Thoracic aorta (tissue), 2 donors: ENCODE measurements around the gene ANKRD36. TPM values are rescaled to one million over a fixed set of nuclear protein-coding genes. Genes with fewer than 3 reads are reported as not detected.
"Not testable (repeated sequence)": the region's sequence is repeated elsewhere in the genome, so short reads cannot be mapped to it uniquely, and the experiment has no call there.

Experiments
- ATAC-seq: fragments of 150-250 bp; one replicate; pipeline ENCODE4 v1.8.0; 2017; ENCODE audit warnings: low read depth; ENCODE audit not compliant: insufficient number of reproducible peaks, low FRiP score
- DNase-seq: peaks from one replicate; pipeline ENCODE4 v3.0.0-alpha.2; 2020; ENCODE audit warnings: low spot score
- H3K27ac ChIP-seq, 2 donors: fragments of 200-600 bp; sonication (generic); 1 replicate in 1 of 2; 2 replicates in 1 of 2; pipeline ENCODE4 v1.5.1; 2016; ENCODE audit warnings: mild to moderate bottlenecking in 2 of 2, moderate library complexity in 2 of 2
- H3K27me3 ChIP-seq: fragments of 200-600 bp; sonication (generic); replicated peaks from 2 replicates; pipeline ENCODE4 v1.6.0; 2016; ENCODE audit warnings: mild to moderate bottlenecking; ENCODE audit not compliant: insufficient read depth
- H3K36me3 ChIP-seq: fragments of 200-600 bp; sonication (generic); one replicate; pipeline ENCODE4 v1.5.1; 2016
- H3K4me1 ChIP-seq, 2 donors: fragments of 200-600 bp; sonication (generic); 1 replicate in 1 of 2; 2 replicates in 1 of 2; pipeline versions ENCODE4 v1.5.1 to v1.6.0; 2016; ENCODE audit warnings: low read depth in 2 of 2, mild to moderate bottlenecking in 1 of 2; ENCODE audit not compliant: control insufficient read depth in 1 of 2
- H3K4me3 ChIP-seq: fragments of 200-600 bp; sonication (generic); 2 replicates; pipeline ENCODE4 v1.5.1; 2016; ENCODE audit warnings: mild to moderate bottlenecking
- H3K9me3 ChIP-seq: fragments of 200-600 bp; sonication (generic); 2 replicates; pipeline ENCODE4 v1.5.1; 2016
- total RNA-seq, 2 donors: library from RNA; depleted of rRNA; stranded (reverse); fragments of >200 nt; gene quantifications; one replicate each; pipeline versions ENCODE4 v1.1.0 to v1.2.3, GENCODE V29; 2016
- TF ChIP-seq, protein P1 (sequence below): fragments of 200-600 bp; sonication (generic); IDR thresholded peaks from one replicate; pipeline ENCODE4 v1.5.1; 2019; ENCODE audit warnings: antibody characterized with exemption

The ANKRD36 gene
- total RNA-seq, 2 donors from 2014 or later = 48.5 to 54.3 TPM

- Histone ChIP-seq H3K36me3 (peaks cover under 1% of the 10 kb centered on the region), H3K4me1 (no peaks in the 10 kb centered on the region), H3K4me3 (no peak overlapping the region), H3K9me3 (no peaks in the 10 kb centered on the region), H3K27me3 (no peaks in the 10 kb centered on the region), H3K27ac (no peak overlapping the region)
- TF ChIP-seq, protein P1, sequence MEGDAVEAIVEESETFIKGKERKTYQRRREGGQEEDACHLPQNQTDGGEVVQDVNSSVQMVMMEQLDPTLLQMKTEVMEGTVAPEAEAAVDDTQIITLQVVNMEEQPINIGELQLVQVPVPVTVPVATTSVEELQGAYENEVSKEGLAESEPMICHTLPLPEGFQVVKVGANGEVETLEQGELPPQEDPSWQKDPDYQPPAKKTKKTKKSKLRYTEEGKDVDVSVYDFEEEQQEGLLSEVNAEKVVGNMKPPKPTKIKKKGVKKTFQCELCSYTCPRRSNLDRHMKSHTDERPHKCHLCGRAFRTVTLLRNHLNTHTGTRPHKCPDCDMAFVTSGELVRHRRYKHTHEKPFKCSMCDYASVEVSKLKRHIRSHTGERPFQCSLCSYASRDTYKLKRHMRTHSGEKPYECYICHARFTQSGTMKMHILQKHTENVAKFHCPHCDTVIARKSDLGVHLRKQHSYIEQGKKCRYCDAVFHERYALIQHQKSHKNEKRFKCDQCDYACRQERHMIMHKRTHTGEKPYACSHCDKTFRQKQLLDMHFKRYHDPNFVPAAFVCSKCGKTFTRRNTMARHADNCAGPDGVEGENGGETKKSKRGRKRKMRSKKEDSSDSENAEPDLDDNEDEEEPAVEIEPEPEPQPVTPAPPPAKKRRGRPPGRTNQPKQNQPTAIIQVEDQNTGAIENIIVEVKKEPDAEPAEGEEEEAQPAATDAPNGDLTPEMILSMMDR = no peak
- DNase-seq = no peak
- no peak for ATAC-seq
Measured at GRCh38 chr2:97210325-97210724, 97.4 kb downstream of the ANKRD36 start.

DNA sequence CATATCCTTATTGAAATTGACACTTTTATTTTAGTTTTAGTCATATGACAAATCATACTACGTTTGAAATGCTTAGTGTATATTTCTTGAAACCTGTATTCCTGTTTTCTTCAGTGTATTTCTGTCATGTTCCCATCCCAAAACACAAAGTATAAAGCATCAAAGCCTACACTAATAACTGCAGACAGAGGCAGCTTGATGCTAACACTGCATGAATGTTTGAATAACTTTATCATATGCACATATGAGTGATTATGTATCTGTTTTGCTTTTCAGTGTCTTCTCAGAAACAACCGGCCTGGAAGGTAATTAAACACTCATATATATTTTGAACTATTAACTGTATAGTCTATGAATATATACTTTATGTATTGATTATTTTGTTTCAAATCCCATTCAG is 102.1 kb downstream of the ANKRD36 start:
- not testable (repeated sequence) for H3K27me3 ChIP-seq, H3K27ac ChIP-seq, ATAC-seq, H3K4me3 ChIP-seq, H3K36me3 ChIP-seq, H3K4me1 ChIP-seq, H3K9me3 ChIP-seq, DNase-seq

DNA sequence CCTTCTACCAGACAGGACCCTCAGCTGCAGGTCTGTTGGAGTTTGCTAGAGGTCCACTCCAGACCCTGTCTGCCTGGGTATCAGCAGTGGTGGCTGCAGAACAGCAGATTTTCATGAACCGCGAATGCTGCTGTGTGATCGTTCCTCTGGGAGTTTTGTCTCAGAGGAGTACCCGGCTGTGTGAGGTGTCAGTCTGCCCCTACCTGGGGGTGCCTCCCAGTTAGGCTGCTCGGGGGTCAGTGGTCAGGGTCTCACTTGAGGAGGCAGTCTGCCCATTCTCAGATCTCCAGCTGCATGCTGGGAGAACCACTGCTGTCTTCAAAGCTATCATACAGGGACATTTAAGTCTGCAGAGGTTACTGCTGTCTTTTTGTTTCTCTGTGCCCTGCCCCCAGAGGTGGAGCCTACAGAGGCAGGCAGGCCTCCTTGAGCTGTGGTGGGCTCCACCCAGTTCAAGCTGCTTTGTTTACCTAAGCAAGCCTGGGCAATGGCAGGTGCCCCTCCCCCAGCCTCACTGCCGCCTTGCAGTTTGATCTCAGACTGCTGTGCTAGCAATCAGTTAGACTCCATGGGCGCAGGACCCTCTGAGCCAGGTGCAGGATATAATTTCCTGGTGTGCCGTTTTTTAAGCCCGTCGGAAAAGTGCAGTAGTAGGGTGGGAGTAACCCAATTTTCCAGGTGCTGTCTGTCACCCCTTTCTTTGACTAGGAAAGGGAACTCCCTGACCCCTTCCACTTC is 118.1 kb downstream of the ANKRD36 start:
- H3K27me3 ChIP-seq, H3K4me3 ChIP-seq, H3K36me3 ChIP-seq, H3K27ac ChIP-seq, ATAC-seq, H3K4me1 ChIP-seq, DNase-seq, H3K9me3 ChIP-seq: not testable (repeated sequence)

GRCh38 chr2:97232981-97233380 is 120.0 kb downstream of the ANKRD36 start:
- not testable (repeated sequence) for H3K4me3 ChIP-seq, H3K9me3 ChIP-seq, ATAC-seq, H3K27ac ChIP-seq, H3K27me3 ChIP-seq, H3K36me3 ChIP-seq, DNase-seq, H3K4me1 ChIP-seq

- H3K4me3 ChIP-seq, H3K9me3 ChIP-seq, H3K27ac ChIP-seq, ATAC-seq, H3K4me1 ChIP-seq, H3K27me3 ChIP-seq, H3K36me3 ChIP-seq, DNase-seq: not testable (repeated sequence)
Measured at GRCh38 chr2:97233660-97234295, 120.8 kb downstream of the ANKRD36 start.

DNA sequence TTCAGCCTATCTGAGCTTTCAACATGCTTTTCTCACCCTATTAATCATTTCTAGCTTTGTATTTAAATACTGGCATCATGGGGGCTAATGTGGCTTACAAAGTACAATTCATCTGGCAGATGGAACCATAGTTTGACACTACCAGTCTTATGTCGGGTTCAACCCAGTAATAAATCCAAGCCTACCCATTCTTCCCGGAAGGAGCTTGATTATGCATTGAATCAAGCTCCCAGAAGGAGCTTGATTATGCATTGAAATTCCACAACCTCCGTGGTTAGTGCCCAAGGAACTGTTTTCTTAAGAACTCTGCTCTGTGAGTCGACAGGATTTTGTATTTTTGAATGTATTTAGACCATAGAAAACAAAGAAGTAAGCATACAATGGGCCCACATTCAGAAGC is 148.2 kb downstream of the ANKRD36 start:
- not testable (repeated sequence) for ATAC-seq, H3K9me3 ChIP-seq, H3K4me1 ChIP-seq, H3K27me3 ChIP-seq, H3K27ac ChIP-seq, DNase-seq, H3K36me3 ChIP-seq, H3K4me3 ChIP-seq

- H3K4me3 ChIP-seq, DNase-seq, ATAC-seq, H3K9me3 ChIP-seq, H3K27ac ChIP-seq, H3K27me3 ChIP-seq, H3K36me3 ChIP-seq, H3K4me1 ChIP-seq: not testable (repeated sequence)
Measured at GRCh38 chr2:97266449-97266848, 153.5 kb downstream of the ANKRD36 start.

DNA sequence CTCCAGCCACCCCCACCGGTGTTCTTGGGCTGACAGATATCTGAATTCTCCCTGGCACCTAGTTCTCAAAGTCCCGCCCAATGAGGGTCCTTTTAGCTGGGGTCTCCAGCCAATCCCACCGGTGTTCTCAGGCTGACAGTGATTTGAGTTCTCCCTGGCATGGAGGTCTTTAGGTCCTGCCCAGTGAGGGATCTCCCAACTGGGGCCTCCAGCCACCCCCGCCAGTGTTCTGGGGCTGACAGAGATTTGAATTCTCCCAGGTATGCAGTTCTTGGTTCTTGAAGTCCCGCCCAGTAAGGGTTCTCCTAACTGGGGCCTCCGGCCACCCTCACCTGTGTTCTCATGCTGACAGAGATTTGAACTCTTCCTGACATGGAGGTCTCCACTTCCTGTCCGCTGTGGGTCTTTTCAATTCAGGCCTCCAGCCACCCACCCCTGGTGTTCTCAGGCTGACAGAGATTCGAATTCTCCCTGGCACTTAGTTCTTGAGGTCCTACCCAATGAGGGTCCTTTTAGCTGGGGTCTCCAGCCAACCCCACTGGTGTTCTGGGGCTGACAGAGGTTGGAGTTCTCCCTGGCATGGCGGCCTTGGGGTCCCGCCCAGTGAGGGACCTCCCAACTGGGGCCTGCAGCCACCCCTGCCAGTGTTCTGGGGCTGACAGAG is 154.6 kb downstream of the ANKRD36 start:
- ATAC-seq (no peak), DNase-seq (no peak)
- no peak overlapping the region for H3K4me3 ChIP-seq
- H3K27ac ChIP-seq = no peak overlapping the region
- no peaks in the 10 kb centered on the region for H3K36me3 ChIP-seq
- no peaks in the 10 kb centered on the region for H3K4me1 ChIP-seq
- no peaks in the 10 kb centered on the region for H3K9me3 ChIP-seq
- H3K27me3 ChIP-seq = no peaks in the 10 kb centered on the region
- TF ChIP-seq, protein P1 = no peak

GRCh38 chr2:97268075-97268591 is 155.2 kb downstream of the ANKRD36 start:
- not testable (repeated sequence) for ATAC-seq
- peak; percentile 1 for DNase-seq

DNA sequence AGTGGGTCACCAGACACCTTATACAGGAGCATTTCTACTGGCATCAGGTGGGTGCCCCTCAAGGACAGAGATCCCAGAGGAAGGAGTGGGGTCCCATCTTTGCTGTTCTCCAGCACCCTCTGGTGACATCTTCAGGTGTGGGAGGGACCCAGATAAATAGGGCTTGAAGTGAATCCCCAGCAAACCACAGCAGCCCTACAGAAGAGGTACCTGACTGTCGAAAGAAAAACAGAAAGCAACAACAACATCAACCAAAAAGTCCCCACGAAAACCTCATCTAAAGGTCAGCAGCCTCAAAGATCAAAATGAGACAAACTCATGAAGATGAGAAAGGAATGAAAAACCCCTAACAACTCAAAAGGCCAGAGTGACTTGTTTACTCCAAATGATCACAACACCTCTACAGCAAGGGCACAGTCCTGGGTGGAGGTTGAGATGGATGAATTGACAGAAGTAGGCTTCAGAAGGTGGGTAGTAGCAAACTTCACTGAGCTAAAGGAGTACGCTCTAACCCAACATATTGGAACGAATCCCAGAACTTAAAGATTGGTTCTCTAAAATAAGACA is 163.4 kb downstream of the ANKRD36 start:
- not testable (repeated sequence) for H3K27me3 ChIP-seq, DNase-seq, H3K27ac ChIP-seq, ATAC-seq, H3K4me1 ChIP-seq, H3K9me3 ChIP-seq, H3K36me3 ChIP-seq, H3K4me3 ChIP-seq

More at GRCh38 chr2:97268075-97268591, 155.2 kb downstream of the ANKRD36 start:
- not testable (repeated sequence) for H3K36me3 ChIP-seq, H3K9me3 ChIP-seq, H3K4me3 ChIP-seq, H3K4me1 ChIP-seq, H3K27me3 ChIP-seq, H3K27ac ChIP-seq
